SU-DHL-6 (cell line): Measurements from ENCODE around the gene PAFAH1B1.

ENCODE experiments used
- H2AFZ ChIP-seq: fragments of 200-600 bp; sonication (generic); 2 replicates; pipeline ENCODE4 v1.6.1; 2014; ENCODE audit warnings: low read depth, mild to moderate bottlenecking, moderate library complexity, mixed read lengths, antibody characterized with exemption, low read length; ENCODE audit not compliant: severe bottlenecking
- H3F3A ChIP-seq: fragments of 200-600 bp; shearing (Covaris generic); 2 replicates; pipeline ENCODE4 v1.6.0; 2016; ENCODE audit warnings: antibody characterized with exemption, mild to moderate bottlenecking; ENCODE audit not compliant: insufficient read depth
- H3K27ac ChIP-seq: fragments of 200-600 bp; sonication (generic); 2 replicates; pipeline ENCODE4 v1.5.1; 2016; ENCODE audit warnings: low read depth, mild to moderate bottlenecking, low read length, moderate library complexity, mixed read lengths
- H3K27me3 ChIP-seq: fragments of 200-600 bp; sonication (generic), shearing (Covaris generic); 2 replicates; pipeline ENCODE4 v1.6.0; 2014; ENCODE audit warnings: mild to moderate bottlenecking, low read length
- H3K36me3 ChIP-seq: fragments of 200-600 bp; sonication (generic); 2 replicates; pipeline ENCODE4 v1.6.1; 2014; ENCODE audit warnings: mild to moderate bottlenecking, low read length, mixed read lengths
- H3K4me2 ChIP-seq: fragments of 300-600, 200-600 bp; shearing (Covaris generic), sonication (generic); 2 replicates; pipeline ENCODE4 v1.6.0; 2014; ENCODE audit warnings: low read length, low read depth, mild to moderate bottlenecking; ENCODE audit not compliant: poor library complexity, severe bottlenecking
- H3K4me3 ChIP-seq: fragments of 200-600 bp; sonication (generic); 2 replicates; pipeline ENCODE4 v1.5.1; 2014; ENCODE audit warnings: antibody characterized with exemption, low read length, mild to moderate bottlenecking, mixed read lengths; ENCODE audit not compliant: insufficient read depth, poor library complexity, severe bottlenecking
- H3K79me2 ChIP-seq: fragments of 200-600 bp; sonication (generic); 2 replicates; pipeline ENCODE4 v1.6.1; 2014; ENCODE audit warnings: mild to moderate bottlenecking, low read length, moderate library complexity; ENCODE audit not compliant: insufficient read depth
- H3K9ac ChIP-seq: fragments of 200-600 bp; sonication (generic); 2 replicates; pipeline ENCODE4 v1.7.0; 2014; ENCODE audit warnings: mild to moderate bottlenecking, low read length
- H3K9me2 ChIP-seq: fragments of 200-600 bp; sonication (generic); replicated peaks from 2 replicates; pipeline ENCODE4 v1.6.1; 2014; ENCODE audit warnings: low read length; ENCODE audit not compliant: insufficient read depth
- H3K9me3 ChIP-seq: fragments of 200-600 bp; sonication (generic); 2 replicates; pipeline ENCODE4 v1.6.1; 2014; ENCODE audit warnings: low read length, mixed read lengths; ENCODE audit not compliant: insufficient read depth
- H4K20me1 ChIP-seq: fragments of 200-600 bp; sonication (generic); 2 replicates; pipeline ENCODE4 v1.6.1; 2014; ENCODE audit warnings: low read depth, mild to moderate bottlenecking, antibody characterized with exemption, low read length, moderate library complexity, mixed read lengths
- CTCF ChIP-seq: fragments of 200-600 bp; sonication (generic); IDR thresholded peaks from one replicate; pipeline ENCODE4 v1.5.1; 2017; ENCODE audit warnings: antibody characterized with exemption, mild to moderate bottlenecking, low read length, moderate library complexity; ENCODE audit not compliant: insufficient read depth, poor library complexity, severe bottlenecking
- EZH2phosphoT487 ChIP-seq: fragments of 200-600 bp; sonication (generic), shearing (Covaris generic); conservative IDR thresholded peaks from 2 replicates; pipeline ENCODE4 v1.6.1; 2018; ENCODE audit warnings: mild to moderate bottlenecking, antibody characterized with exemption, low read length, moderate library complexity, mixed read lengths

PAFAH1B1 gene

GRCh38 chr17:2700030-2700490 is 106.6 kb downstream of the PAFAH1B1 start:
- Histone ChIP-seq H3K79me2 (peaks cover 8% of the 10 kb centered on the region; the same call in 1 of the 2 replicates), H3K9me3 (no peaks in the 10 kb centered on the region), H3K27ac (no peak overlapping the region), H2AFZ (no peak overlapping the region), H3K9me2 (no peaks in the 10 kb centered on the region), H3K4me2 (no peak overlapping the region), H3K27me3 (no peaks in the 10 kb centered on the region), H3K4me3 (no peak overlapping the region), H3F3A (no peaks in the 10 kb centered on the region), H4K20me1 (no peaks in the 10 kb centered on the region), H3K9ac (no peak overlapping the region), H3K36me3 (no peaks in the 10 kb centered on the region)
- TF ChIP-seq EZH2phosphoT487 (no peak), CTCF (no peak)

- Histone ChIP-seq H3K36me3 (no peaks in the 10 kb centered on the region), H2AFZ (no peak overlapping the region), H4K20me1 (no peaks in the 10 kb centered on the region; the same call in 1 of the 2 replicates)
Measured at GRCh38 chr17:2700491-2701141, 107.2 kb downstream of the PAFAH1B1 start.

GRCh38 chr17:2701161-2701995 is 107.9 kb downstream of the PAFAH1B1 start:
- Histone ChIP-seq H3K4me2 (no peak overlapping the region), H3K9ac (no peak overlapping the region), H2AFZ (no peak overlapping the region), H3F3A (no peaks in the 10 kb centered on the region), H3K36me3 (no peaks in the 10 kb centered on the region), H3K9me2 (no peaks in the 10 kb centered on the region), H4K20me1 (no peaks in the 10 kb centered on the region; the same call in 1 of the 2 replicates), H3K27ac (no peak overlapping the region), H3K9me3 (no peaks in the 10 kb centered on the region), H3K4me3 (no peak overlapping the region), H3K27me3 (no peaks in the 10 kb centered on the region), H3K79me2 (peaks cover 21% of the 10 kb centered on the region)
- no peak for TF ChIP-seq EZH2phosphoT487
- TF ChIP-seq CTCF = no peak

More at GRCh38 chr17:2700491-2701141, 107.2 kb downstream of the PAFAH1B1 start:
- Histone ChIP-seq H3K4me2 (no peak overlapping the region), H3K9me2 (no peaks in the 10 kb centered on the region), H3F3A (no peaks in the 10 kb centered on the region), H3K4me3 (no peak overlapping the region), H3K27me3 (no peaks in the 10 kb centered on the region), H3K9me3 (no peaks in the 10 kb centered on the region), H3K9ac (no peak overlapping the region), H3K79me2 (peaks cover 13% of the 10 kb centered on the region), H3K27ac (no peak overlapping the region)
- TF ChIP-seq CTCF (no peak), EZH2phosphoT487 (no peak)
